Fibroblast of lung (primary cell): ENCODE data around the gene GPSM1.

Experiments used
- CTCF ChIP-seq, 2 donors: IDR thresholded peaks in 1 of 2; conservative IDR thresholded peaks in 1 of 2; 1 replicate in 1 of 2; 2 replicates in 1 of 2; pipeline ENCODE4 v1.5.1; 2011 to 2012; ENCODE audit warnings: low read length in 2 of 2, control low read depth in 1 of 2, inconsistent platforms in 1 of 2, low read depth in 1 of 2, mild to moderate bottlenecking in 1 of 2
- EZH2 ChIP-seq: IDR thresholded peaks from 2 replicates; pipeline ENCODE4 v1.5.1; 2012; ENCODE audit warnings: low read length, control low read depth, mild to moderate bottlenecking; ENCODE audit errors: missing control alignments

- TF ChIP-seq CTCF (conservative IDR thresholded peaks at IDR 0.05 in 1 of 2, IDR thresholded peaks at IDR 0.05 in 1 of 2; ENCODE audit: low read depth in 1 of 2, low read length in 2 of 2) = no peak
- TF ChIP-seq EZH2 = no peak
Observed at GRCh38 chr9:136295542-136296433, 31.6 kb upstream of the GPSM1 start.
